HG03175 (cell line): ENCODE data around the gene RPTOR.
A peak's percentile ranks its signal among the peaks of the same experiment; 100 is the strongest.
"Not testable (repeated sequence)": the region's sequence is repeated elsewhere in the genome, so short reads cannot be mapped to it uniquely, and the experiment has no call there.

Experiments
- ATAC-seq: cut with Tn5 transposase; IDR thresholded peaks from one replicate; pipeline ENCODE4 v1.9.1; 2021; ENCODE audit warnings: mild to moderate bottlenecking, moderate library complexity; ENCODE audit not compliant: unreplicated experiment

Gene RPTOR

GRCh38 chr17:80864751-80865150 lies 320.1 kb downstream of the RPTOR start:
- ATAC-seq, result no peak

GRCh38 chr17:80866050-80866793 lies 321.6 kb downstream of the RPTOR start:
- no peak for ATAC-seq

GRCh38 chr17:80868022-80868609 lies 323.5 kb downstream of the RPTOR start:
- ATAC-seq, result no peak

GRCh38 chr17:80869481-80870145 lies 325.0 kb downstream of the RPTOR start:
- no peak for ATAC-seq

DNA sequence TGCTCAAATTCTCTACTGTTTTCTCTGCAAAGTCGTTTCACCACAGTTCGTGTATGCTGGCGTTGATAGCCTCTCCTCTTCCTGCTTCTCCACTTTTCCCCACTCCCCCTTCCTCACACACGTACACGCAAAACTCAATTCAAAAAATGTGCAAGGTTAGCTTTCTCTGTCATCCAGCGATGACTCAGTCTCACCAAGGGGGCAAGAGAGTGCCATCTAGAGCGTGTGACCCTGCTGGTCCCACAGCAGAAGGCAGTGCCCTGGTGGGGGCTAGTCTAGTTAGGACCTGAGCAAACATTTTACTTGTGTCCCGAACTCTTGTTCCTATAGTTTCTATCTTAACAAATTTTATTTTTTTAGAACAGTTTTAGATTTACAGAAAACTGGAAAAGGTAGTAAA lies 325.8 kb downstream of the RPTOR start:
- ATAC-seq, result no peak

DNA sequence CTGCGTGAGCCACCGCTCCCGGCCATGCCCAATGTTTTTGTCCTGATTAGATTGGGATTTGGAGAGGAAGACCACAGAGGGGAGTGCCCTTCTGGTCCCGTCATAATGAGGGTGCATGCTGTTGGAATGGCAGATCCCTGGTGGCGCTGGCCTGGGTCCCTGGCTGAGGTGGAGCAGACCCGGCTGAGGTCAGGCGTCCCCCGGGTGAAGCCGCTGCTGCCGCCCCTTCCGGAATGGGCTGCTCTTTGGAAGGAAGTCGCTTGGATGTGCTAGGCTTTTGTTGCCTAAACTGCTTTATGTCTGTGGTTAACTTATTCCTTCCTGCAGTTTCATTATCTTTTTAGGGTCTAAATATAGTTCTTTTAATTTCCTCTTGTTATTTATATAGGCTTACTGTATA lies 326.7 kb downstream of the RPTOR start:
- ATAC-seq, result no peak

DNA sequence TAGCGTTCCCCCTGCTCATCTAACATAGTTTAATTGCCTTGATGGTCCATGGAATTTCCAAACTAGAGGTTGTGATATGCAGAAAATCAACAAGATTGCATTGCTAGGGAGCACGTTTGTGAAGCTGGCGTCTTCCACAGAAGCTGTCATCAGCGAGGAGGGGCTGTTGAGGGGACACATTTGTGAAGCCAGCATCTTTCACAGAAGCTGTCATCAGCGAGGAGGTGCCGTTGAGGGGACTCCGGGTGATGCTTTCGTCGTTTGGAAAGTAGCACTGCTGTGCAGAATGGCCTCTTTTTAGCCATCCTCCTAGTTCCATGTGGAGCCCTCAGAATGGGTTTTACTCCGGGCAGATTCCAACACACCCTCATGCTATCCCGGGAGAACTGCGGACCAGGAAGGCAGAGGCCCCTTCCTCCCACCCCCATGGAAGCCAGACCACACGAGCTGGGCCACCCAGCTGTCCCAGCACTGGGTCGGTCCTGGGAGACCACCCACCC lies 327.4 kb downstream of the RPTOR start:
- no peak for ATAC-seq

DNA sequence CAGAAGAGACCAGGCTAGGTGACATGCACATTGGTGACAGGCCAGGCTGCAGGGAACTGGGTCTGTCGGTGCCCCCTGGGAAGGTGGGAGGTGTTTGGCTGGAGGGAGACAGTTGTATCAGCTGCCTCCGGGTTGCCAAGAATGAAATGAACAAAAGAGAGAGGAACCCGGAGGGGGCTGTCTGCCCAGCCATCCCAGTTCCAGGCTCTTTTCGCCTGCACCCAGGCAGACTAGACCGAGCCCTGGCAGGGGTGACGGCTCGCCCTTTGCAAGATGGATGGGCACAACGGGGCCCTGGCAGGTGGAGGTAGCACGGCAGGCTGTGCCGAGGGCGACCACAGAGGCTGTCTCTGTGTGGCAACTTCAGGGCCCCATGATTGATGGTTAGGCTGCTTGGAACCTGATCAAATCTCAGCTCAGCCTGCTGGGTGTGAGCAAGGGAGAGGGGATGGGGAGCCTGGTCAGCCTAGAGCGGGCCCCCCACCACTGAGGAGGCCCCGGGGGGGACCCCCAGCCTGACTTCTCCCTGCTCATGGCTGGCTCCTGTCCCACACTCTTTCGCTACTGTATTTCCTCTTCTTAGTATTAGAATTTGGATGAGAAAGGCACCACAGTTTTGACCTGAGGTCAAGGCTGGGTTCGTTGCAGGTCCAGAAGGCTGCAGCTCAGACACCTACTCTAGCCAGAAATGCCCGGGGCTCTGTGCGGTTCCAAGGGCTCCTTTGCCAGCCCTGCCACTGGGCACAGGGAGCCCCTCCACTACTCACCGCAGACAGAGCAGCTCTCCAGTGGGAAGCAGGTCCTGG lies 328.1 kb downstream of the RPTOR start:
- no peak for ATAC-seq

DNA sequence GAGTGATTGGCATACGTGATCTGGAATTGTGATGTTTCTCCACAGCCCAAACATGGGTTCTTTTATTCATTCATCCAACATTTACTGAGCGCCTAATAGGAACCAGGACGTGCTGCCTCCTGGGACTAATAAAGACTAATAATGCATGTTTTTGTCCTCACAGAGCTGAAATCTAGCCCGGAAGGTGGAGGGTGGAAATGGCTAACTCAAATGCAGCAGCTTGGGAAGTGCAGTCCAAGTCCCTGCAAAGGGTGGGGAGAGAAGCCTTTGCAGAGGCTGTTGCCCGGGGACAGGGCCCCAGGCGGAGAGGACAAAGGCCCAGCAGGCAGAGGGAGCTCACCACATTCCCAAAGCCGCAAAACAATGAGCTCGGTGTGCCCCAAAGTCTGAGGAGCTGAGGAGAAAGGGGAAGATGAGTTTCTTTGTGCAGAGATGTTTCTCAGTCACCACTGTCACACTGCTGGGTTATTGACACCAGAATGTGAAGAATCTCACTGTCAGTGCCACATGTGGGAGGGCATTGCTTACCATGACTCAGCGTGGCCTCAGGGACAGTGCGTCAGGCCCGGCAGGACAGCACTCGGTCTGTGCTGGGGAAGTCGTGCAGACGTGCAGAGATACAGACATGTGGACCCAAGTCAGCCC lies 328.8 kb downstream of the RPTOR start:
- ATAC-seq, result no peak

GRCh38 chr17:80874866-80875445 lies 330.3 kb downstream of the RPTOR start:
- no peak for ATAC-seq

GRCh38 chr17:80875480-80875995 lies 330.9 kb downstream of the RPTOR start:
- not testable (repeated sequence) for ATAC-seq

- not testable (repeated sequence) for ATAC-seq
Measured at GRCh38 chr17:80876456-80876949, 331.9 kb downstream of the RPTOR start.

- peak; percentile 88 for ATAC-seq
Measured at GRCh38 chr17:80876950-80877728, 332.5 kb downstream of the RPTOR start.

GRCh38 chr17:80877729-80878303 lies 333.2 kb downstream of the RPTOR start:
- no peak for ATAC-seq

DNA sequence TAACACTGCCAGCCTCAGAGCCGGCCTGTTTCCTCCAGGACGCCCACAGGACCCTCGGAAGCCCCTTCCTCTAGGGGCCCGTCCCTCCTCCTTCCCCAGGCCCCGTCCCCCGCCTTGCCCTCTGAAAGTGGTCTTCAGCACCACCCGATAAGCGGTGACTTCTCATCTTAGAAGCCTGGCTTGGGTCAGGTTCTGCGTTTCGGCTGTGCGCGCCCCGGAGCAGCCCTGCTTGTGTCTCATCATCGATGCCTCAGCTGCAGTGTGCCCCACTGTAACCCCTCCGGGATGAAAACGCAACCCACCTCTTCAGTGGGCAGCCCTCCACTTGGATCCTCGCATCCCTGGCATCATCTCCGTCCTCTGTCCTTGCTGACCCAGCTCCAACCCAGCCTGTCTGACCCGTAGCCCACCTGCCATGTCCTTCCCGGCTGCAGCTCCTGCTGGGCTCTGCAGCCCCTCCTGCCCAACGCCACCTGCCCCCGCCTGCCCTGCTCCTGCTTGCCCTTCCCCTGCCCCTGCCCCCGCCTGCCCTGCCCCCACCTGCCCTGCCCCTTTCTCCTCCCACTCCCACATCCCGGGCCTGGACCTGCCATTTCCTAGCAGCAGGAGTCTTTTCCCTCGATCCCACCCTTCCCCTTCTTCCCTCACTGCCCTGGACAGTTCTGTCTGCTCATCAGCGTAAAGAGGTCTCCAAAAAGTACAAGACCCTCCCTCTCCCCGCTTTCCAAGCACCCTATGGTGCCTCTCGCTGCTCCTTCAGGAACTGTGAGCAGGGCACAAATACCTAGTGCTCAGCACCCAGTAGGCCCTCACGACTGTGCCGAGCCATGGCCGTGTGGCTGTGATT lies 334.5 kb downstream of the RPTOR start:
- no peak for ATAC-seq

DNA sequence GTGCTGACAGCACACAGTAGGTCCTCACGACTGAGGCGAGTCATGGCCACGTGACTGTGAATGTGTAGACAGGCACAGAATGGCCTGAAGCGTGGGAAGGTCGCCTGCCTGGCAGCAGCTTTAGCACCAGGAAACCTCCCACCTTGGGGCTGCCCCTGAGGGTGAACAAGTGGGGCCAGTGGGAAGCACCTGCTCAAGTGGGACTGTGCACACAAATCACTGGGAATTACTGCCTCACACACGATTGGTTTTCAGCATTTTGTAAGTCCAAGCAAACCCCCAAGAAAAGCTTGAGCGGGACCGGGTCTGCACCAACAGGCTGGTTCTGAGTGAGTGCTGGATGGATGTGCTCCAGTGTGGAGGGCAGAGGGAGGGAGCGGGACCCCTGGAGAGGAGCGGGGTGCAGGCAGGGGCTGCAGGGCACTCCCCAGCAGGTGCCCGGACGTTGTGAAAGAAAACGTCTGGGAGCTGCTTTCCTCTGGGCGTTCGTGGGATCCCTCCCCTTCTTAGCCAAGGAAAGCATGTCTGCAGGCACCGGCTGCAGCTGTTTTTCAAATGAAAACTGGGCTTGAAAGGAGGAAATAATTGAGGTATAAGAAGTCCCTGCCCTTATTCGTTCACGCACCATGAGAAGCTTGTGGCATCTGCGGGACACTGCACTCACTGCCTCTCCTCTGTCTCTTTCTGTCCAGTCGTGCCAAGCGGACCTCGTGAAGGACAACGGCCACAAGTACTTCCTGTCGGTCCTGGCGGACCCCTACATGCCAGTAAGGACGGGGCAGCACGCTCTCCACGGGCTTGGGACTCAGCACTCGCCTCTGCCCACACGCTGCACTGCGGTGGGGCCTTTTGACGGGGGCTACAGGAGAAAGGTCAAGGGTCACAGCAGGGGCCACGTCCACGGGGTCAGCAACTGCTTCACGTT lies 335.3 kb downstream of the RPTOR start:
- ATAC-seq, result no peak

DNA sequence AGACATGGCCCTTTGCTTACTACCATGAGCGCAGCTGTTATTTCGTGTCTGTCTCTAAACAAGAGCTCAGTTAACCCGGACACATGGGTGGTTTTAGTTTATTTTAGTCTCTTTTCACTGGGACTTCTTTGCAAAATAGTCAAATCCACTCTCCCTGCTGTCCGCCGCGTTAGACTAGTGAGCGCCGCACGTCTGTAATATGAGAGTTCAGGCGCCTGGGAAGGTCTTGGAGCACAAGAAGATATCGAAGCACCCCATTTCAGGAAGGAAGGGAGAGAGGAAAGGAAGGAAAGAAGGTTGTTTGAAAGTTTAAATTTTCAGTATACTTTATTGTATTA lies 336.0 kb downstream of the RPTOR start:
- no peak for ATAC-seq
